Ishikawa (cell line): Measurements from ENCODE around the gene METAP1.

Experiments
- CEBPB ChIP-seq: IDR thresholded peaks from 2 replicates; pipeline ENCODE4 v1.6.1; 2012
- EGR1 ChIP-seq: IDR thresholded peaks from 2 replicates; pipeline ENCODE4 v1.6.1; 2012
- EP300 ChIP-seq: IDR thresholded peaks from 2 replicates; pipeline ENCODE4 v1.6.1; 2012; ENCODE audit warnings: borderline replicate concordance
- TAF1 ChIP-seq: IDR thresholded peaks from 2 replicates; pipeline ENCODE4 v1.6.1; 2012; ENCODE audit warnings: low read depth, mild to moderate bottlenecking
- TEAD4 ChIP-seq: IDR thresholded peaks from 2 replicates; pipeline ENCODE4 v1.6.1; 2012
- TF ChIP-seq, protein P1 (sequence below): IDR thresholded peaks from 2 replicates; pipeline ENCODE4 v1.6.1; 2012
- TF ChIP-seq, protein P2 (sequence below): IDR thresholded peaks from 2 replicates; pipeline ENCODE4 v1.6.1; 2012

DNA sequence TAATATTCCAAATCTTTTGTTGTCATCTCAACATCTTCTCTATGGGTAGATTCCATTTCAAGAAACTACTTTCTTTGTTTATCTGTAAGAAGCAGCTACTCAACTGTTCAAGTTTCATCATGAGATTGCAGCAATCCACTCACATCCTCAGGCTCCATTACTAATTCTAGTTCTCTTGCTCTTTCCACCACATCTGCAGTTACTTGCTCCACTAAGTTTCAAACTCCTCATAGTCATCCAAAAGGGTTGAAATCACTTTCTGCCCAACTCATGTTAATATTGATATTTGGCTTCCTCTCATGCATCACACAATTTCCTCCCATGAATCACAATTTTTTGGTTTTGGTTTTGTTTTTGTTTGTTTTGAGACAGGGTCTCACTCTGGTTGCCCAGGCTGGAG, 57.4 kb downstream of the METAP1 start:
- TF ChIP-seq, protein P1, sequence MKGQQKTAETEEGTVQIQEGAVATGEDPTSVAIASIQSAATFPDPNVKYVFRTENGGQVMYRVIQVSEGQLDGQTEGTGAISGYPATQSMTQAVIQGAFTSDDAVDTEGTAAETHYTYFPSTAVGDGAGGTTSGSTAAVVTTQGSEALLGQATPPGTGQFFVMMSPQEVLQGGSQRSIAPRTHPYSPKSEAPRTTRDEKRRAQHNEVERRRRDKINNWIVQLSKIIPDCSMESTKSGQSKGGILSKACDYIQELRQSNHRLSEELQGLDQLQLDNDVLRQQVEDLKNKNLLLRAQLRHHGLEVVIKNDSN = no peak
- TF ChIP-seq CEBPB (no peak), EGR1 (no peak), TEAD4 (no peak), EP300 (no peak), TAF1 (no peak)
- TF ChIP-seq, protein P2, sequence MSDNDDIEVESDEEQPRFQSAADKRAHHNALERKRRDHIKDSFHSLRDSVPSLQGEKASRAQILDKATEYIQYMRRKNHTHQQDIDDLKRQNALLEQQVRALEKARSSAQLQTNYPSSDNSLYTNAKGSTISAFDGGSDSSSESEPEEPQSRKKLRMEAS = no peak
